Tibial artery (tissue), 4 donors: ENCODE data around the gene BNC2.

ENCODE experiments used
- DNase-seq, 2 donors: peaks; one replicate each; pipeline ENCODE4 v3.0.0-alpha.2; 2019
- H3K27ac ChIP-seq, 2 donors: fragments of 200-600 bp; sonication (generic) in 1 of 2; 1 replicate in 1 of 2; 2 replicates in 1 of 2; pipeline ENCODE4 v1.5.1; 2018 to 2019; ENCODE audit warnings: mild to moderate bottlenecking in 1 of 2
- H3K27me3 ChIP-seq, 2 donors: fragments of 200-600 bp; sonication (generic) in 1 of 2; one replicate each; pipeline versions ENCODE4 v1.5.1 to v1.6.0; 2016 to 2019
- H3K36me3 ChIP-seq, 3 donors: fragments of 200-600 bp; sonication (generic) in 2 of 3; one replicate each; pipeline ENCODE4 v1.5.1; 2016 to 2019; ENCODE audit warnings: mild to moderate bottlenecking in 2 of 3
- H3K4me1 ChIP-seq, 4 donors: fragments of 200-600 bp; sonication (generic) in 2 of 4; 1 replicate in 3 of 4; 2 replicates in 1 of 4; pipeline ENCODE4 v1.5.1; 2016 to 2019
- H3K4me3 ChIP-seq, 2 donors: fragments of 200-600 bp; sonication (generic) in 1 of 2; 1 replicate in 1 of 2; 2 replicates in 1 of 2; pipeline ENCODE4 v1.5.1; 2018 to 2019; ENCODE audit warnings: mild to moderate bottlenecking in 2 of 2
- H3K9me3 ChIP-seq, 3 donors: fragments of 200-600 bp; sonication (generic) in 1 of 3; one replicate each; pipeline ENCODE4 v1.5.1; 2016 to 2019
- CTCF ChIP-seq, 2 experiments: fragments of 200-600 bp in 1 of 2; fragments of 450-650 bp in 1 of 2; IDR thresholded peaks; one replicate each; pipeline ENCODE4 v1.5.1; 2017 to 2019; ENCODE audit warnings: antibody characterized with exemption in 2 of 2, mild to moderate bottlenecking in 1 of 2, moderate library complexity in 1 of 2
- intact Hi-C: fragments of 100-400 bp; cut with DNase I; formaldehyde crosslinking; loops from one replicate; pipeline ENCODE4 v1.15.0; 2023; ENCODE audit warnings: low total_unique reads

The BNC2 gene

GRCh38 chr9:16612627-16613026 lies 257.8 kb downstream of the BNC2 start:
- Histone ChIP-seq H3K36me3 (no peaks in the 10 kb centered on the region), H3K27ac (no peak overlapping the region), H3K9me3 (no peaks in the 10 kb centered on the region), H3K27me3 (no peaks in the 10 kb centered on the region), H3K4me3 (no peak overlapping the region), H3K4me1 (no peaks in the 10 kb centered on the region)
- no peak for TF ChIP-seq CTCF (IDR thresholded peaks at IDR 0.05)
- DNase-seq, result no peak
- intact Hi-C loops, result no loop called here

DNA sequence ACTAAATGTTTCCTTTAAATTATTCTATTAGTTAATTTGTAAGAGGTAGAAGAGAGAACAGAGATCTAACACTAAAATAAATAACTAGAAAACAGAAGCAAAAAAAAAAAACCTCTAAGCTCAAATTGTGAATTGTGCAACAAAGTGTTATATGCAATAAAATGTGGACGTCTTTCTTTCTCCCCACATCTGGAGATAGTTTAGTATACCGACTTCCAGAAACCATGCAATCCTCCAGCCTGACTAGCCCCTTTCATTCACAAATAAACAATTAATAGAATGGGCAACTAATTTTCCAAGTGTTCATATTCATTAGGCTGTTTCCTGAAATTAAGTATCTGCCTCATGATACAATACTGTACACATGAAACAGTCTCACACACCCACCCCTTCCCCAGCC lies 258.5 kb downstream of the BNC2 start:
- Histone ChIP-seq H3K36me3 (no peaks in the 10 kb centered on the region), H3K9me3 (no peaks in the 10 kb centered on the region), H3K4me3 (no peak overlapping the region), H3K27ac (no peak overlapping the region), H3K4me1 (no peaks in the 10 kb centered on the region), H3K27me3 (no peaks in the 10 kb centered on the region)
- intact Hi-C loops, result no loop called here
- no peak for DNase-seq
- TF ChIP-seq CTCF (IDR thresholded peaks at IDR 0.05), result no peak

GRCh38 chr9:16611001-16611400 lies 259.5 kb downstream of the BNC2 start:
- no peaks in the 10 kb centered on the region for H3K4me1 ChIP-seq
- no peaks in the 10 kb centered on the region for H3K36me3 ChIP-seq
- intact Hi-C loops, result no loop called here
- H3K27me3 ChIP-seq, result no peaks in the 10 kb centered on the region
- H3K9me3 ChIP-seq, result no peaks in the 10 kb centered on the region
- H3K4me3 ChIP-seq, result no peak overlapping the region
- no peak overlapping the region for H3K27ac ChIP-seq
- TF ChIP-seq CTCF (IDR thresholded peaks at IDR 0.05), result no peak
- no peak for DNase-seq

DNA sequence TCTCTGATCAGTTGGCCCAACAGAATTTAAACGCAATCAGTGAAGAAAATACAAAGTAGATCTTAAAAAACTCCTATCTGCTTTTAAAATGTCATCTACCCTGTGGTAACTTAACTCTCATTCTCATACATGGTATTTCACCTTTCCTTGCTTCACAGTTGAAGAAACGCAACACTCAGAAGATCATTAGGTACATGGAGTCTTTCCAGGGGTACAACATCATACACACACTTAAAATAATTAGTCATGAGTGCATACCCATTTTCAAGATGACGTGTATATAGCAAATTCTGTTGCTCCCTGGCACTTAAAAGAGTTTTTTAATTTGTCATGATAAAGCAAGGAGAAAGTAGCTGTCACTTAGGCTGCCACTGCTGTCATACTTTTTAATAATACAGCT lies 259.9 kb downstream of the BNC2 start:
- H3K4me3 ChIP-seq, result no peak overlapping the region
- no peaks in the 10 kb centered on the region for H3K36me3 ChIP-seq
- H3K4me1 ChIP-seq, result no peaks in the 10 kb centered on the region
- no peaks in the 10 kb centered on the region for H3K27me3 ChIP-seq
- no peak overlapping the region for H3K27ac ChIP-seq
- TF ChIP-seq CTCF (IDR thresholded peaks at IDR 0.05), result no peak
- no peaks in the 10 kb centered on the region for H3K9me3 ChIP-seq
- DNase-seq, result no peak
- intact Hi-C loops, result no loop called here

DNA sequence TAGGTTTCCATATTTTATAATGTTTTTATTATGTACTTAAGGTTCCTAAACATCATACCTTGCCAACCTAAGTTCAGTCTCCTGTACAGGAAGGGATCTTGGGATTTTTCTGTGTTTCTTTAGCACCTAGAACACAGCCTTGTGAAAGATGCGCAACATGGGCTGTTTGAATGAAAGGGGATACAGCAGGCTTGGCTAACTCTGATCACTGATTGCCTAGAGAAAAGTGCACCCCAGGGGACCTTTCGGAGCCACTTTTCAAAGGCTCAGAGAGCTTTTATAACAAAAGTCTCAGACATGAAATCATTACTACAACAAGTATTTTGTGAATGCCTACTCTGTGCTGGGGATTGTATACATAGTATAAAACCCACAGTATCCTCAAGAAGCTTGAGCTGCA lies 261.6 kb downstream of the BNC2 start:
- Histone ChIP-seq H3K27ac (no peak overlapping the region), H3K9me3 (no peaks in the 10 kb centered on the region), H3K27me3 (no peaks in the 10 kb centered on the region), H3K36me3 (no peaks in the 10 kb centered on the region), H3K4me3 (no peak overlapping the region), H3K4me1 (no peaks in the 10 kb centered on the region)
- no peak for TF ChIP-seq CTCF (IDR thresholded peaks at IDR 0.05)
- DNase-seq, result no peak
- intact Hi-C loops, result no loop called here

GRCh38 chr9:16602494-16602893 lies 268.0 kb downstream of the BNC2 start:
- Histone ChIP-seq H3K36me3 (no peaks in the 10 kb centered on the region), H3K4me1 (no peaks in the 10 kb centered on the region), H3K9me3 (no peaks in the 10 kb centered on the region), H3K27ac (no peak overlapping the region), H3K27me3 (no peaks in the 10 kb centered on the region), H3K4me3 (no peak overlapping the region)
- no peak for DNase-seq
- intact Hi-C loops, result no loop called here
- no peak for TF ChIP-seq CTCF (IDR thresholded peaks at IDR 0.05)
